Muscle layer of duodenum (tissue), 2 donors: ENCODE data around the gene SLC25A30.
"Not testable (repeated sequence)": the region's sequence is repeated elsewhere in the genome, so short reads cannot be mapped to it uniquely, and the experiment has no call there.

Experiments
- H3K27ac ChIP-seq: one replicate; pipeline ENCODE4 v1.7.0; 2013; ENCODE audit warnings: mild to moderate bottlenecking, low read length
- H3K27me3 ChIP-seq: one replicate; pipeline ENCODE4 v1.7.0; 2013; ENCODE audit warnings: low read depth, mild to moderate bottlenecking, control low read depth, low read length
- H3K36me3 ChIP-seq, 2 donors: one replicate each; pipeline ENCODE4 v1.7.0; 2013; ENCODE audit warnings: low read length in 2 of 2, control low read depth in 1 of 2, mild to moderate bottlenecking in 1 of 2; ENCODE audit not compliant: insufficient read depth in 2 of 2, control insufficient read depth in 1 of 2
- H3K4me1 ChIP-seq, 2 donors: one replicate each; pipeline ENCODE4 v1.7.0; 2013; ENCODE audit warnings: low read length in 2 of 2, mild to moderate bottlenecking in 2 of 2, control low read depth in 1 of 2, moderate library complexity in 1 of 2; ENCODE audit not compliant: insufficient read depth in 2 of 2, control insufficient read depth in 1 of 2
- H3K4me3 ChIP-seq, 2 donors: one replicate each; pipeline ENCODE4 v1.7.0; 2013; ENCODE audit warnings: low read length in 2 of 2, low read depth in 1 of 2, mild to moderate bottlenecking in 1 of 2
- H3K9me3 ChIP-seq, 2 donors: one replicate each; pipeline ENCODE4 v1.7.0; 2013; ENCODE audit warnings: low read length in 2 of 2, control low read depth in 1 of 2, mild to moderate bottlenecking in 1 of 2; ENCODE audit not compliant: control insufficient read depth in 1 of 2
- donor health status: healthy.

Gene SLC25A30

DNA sequence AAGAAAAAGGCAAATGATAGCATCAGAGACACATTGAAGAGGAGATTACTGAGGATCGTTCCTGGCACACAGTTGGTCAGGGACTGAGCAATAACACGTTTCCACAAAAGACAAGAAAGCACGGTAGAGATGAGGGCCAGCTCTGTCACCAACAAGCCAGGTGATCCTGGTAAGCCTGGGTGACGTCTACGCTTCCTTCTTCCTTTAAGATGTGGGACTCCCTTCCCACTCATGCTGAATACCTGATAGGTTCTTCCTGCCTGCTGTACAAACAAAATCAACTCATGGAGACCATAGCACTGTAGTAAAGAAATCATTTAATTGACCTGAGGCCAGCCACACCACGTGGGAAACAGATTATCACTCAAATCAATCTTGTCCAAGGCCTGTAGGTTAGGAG, 26.9 kb upstream of the SLC25A30 start:
- Histone ChIP-seq H3K9me3 (no peaks in the 10 kb centered on the region), H3K27me3 (no peaks in the 10 kb centered on the region), H3K36me3 (no peaks in the 10 kb centered on the region), H3K27ac (no peak overlapping the region), H3K4me1 (peaks cover 5 to 12% of the 10 kb centered on the region in 2 donors), H3K4me3 (no peak overlapping the region)

DNA sequence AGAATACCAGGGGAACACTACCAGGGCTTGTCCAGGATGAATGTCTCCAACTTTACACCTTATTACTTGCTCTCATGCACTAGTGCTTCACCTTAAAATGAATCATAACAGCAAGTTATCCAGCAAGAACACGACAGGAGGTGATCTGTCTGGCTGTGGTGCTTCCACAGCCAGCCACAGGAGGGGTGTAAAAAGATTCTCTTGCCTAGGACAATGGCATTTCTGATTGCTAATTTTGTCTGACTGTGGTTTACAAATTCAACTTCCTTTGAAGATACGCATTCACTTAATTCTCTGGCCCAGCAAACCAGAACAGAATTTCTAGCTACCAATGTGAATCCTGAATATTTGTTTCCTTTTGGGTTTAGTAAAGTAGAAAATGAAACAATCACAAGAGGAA, 23.5 kb upstream of the SLC25A30 start:
- no peaks in the 10 kb centered on the region for H3K9me3 ChIP-seq
- H3K4me1 ChIP-seq, result peaks cover 5 to 12% of the 10 kb centered on the region in 2 donors
- no peak overlapping the region for H3K27ac ChIP-seq
- no peak overlapping the region for H3K4me3 ChIP-seq
- H3K27me3 ChIP-seq, result no peaks in the 10 kb centered on the region
- H3K36me3 ChIP-seq, result no peaks in the 10 kb centered on the region

DNA sequence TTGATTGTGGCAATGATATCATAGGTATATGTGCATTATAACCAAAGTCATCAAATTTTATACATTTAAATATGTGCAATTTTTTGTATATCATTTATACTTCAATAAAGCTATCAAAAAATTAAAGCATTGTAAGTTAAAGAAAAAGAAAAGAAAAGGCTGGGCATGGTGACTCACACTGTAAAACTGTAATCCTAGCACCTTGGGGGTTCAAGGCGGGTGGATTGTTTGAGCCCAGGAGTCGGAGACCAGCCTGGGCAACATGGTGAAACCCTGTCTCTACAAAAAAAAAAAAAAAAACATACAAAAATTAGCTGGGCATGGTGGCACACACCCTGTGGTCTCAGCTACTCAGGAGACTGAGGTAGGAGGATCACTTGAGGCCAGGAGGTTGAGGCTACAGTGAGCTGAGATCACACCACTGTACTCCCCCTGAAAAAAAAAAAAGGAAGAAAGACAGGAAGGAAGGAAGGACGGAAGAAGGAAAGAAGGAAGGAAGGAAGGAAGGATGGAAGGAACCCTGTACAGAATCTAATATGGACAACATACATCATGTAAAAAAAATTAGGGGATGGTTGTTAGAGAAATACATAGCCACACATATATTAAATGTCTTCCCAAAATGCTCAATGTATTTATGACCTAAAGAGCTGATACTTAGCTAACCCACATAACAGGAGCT, 21.7 kb upstream of the SLC25A30 start:
- Histone ChIP-seq H3K4me3 (no peak overlapping the region), H3K36me3 (no peaks in the 10 kb centered on the region), H3K9me3 (no peaks in the 10 kb centered on the region), H3K4me1 (peaks cover 5 to 12% of the 10 kb centered on the region in 2 donors), H3K27me3 (no peaks in the 10 kb centered on the region), H3K27ac (no peak overlapping the region)

DNA sequence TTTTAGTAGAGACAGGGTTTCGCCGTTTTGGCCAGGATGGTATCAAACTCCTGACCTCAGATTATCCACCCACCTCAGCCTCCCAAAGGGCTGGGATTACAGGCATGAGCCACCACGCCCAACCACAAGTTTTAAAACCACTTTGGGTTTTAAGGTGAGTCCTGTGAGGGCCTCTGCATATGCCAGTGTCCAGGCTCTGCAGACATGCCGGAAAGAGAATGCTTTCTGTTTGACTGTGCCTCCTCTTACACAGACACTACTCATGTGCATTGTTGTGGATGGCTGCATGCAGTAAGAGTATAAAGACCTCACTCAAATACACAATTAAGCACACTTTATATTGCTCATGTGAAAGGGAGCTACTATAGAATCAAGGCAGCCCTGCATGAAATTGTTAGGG, 20.8 kb upstream of the SLC25A30 start:
- Histone ChIP-seq H3K27me3 (no peaks in the 10 kb centered on the region), H3K27ac (no peak overlapping the region), H3K9me3 (no peaks in the 10 kb centered on the region), H3K4me3 (no peak overlapping the region), H3K4me1 (peaks cover 5 to 12% of the 10 kb centered on the region in 2 donors), H3K36me3 (no peaks in the 10 kb centered on the region)

DNA sequence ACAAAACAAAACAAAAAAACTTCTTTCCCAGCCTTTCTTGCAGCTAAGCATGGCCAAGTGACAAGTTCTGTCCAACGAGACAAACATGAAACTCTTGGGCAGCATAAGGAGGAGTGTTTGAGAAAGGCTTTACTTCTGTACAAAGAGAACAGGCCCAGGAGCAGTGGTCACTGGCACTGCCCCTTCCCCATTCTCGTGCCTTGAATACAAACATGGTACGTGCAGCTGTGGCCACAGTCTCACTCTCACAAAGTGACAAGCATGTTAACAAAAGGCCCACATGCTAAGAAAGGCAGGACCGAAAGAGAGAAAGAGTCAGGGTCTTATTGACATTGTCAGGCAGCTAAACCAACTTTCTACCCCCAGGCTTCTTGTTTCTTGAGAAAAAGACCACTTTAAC, 19.8 kb upstream of the SLC25A30 start:
- Histone ChIP-seq H3K36me3 (no peaks in the 10 kb centered on the region), H3K4me3 (no peak overlapping the region), H3K9me3 (no peaks in the 10 kb centered on the region), H3K4me1 (peaks cover 5 to 12% of the 10 kb centered on the region in 2 donors), H3K27me3 (no peaks in the 10 kb centered on the region), H3K27ac (no peak overlapping the region)

DNA sequence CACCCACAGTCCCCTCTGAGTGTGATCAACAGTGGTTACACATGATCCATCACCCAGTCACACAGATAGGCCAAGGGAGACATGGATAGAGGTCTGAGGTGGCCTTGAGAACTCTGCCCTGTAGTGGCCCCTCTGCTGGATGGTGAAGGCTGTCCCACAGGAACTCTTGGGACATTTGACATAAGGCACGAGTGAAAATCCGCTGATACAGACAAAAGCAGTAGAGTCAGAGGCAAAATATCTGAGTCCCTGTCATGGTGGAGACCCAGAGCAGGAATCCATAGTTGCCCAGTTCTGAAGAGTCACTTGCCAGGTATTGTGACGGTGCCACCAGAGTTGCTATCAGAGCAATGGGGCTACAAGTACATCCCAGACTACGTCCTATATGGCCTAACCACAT, 18.8 kb upstream of the SLC25A30 start:
- H3K9me3 ChIP-seq, result no peaks in the 10 kb centered on the region
- H3K4me1 ChIP-seq, result peaks cover 5 to 10% of the 10 kb centered on the region in 2 donors
- no peaks in the 10 kb centered on the region for H3K27me3 ChIP-seq
- no peaks in the 10 kb centered on the region for H3K36me3 ChIP-seq
- H3K4me3 ChIP-seq, result no peak overlapping the region
- H3K27ac ChIP-seq, result no peak overlapping the region

DNA sequence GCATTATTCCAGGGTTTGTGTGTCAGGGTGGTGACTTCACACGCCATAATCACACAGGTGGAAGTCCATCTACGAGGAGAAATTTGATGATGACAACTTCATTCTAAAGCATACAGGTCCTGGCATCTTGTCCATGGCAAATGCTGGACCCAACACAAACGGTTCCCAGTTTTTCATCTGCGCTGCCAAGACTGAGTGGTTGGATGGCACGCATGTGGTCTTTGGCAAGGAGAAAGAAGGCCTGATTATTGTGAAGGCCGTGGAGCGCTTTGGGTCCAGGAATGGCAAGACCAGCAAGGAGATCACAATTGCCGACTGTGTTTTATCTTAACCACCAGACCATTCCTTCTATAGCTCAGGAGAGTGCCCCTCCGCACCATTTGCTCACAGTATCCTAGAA, 18.2 kb upstream of the SLC25A30 start:
- H3K4me1 ChIP-seq, result peaks cover under 1 to 4% of the 10 kb centered on the region in 2 donors
- no peak overlapping the region for H3K27ac ChIP-seq
- H3K4me3 ChIP-seq, result no peak overlapping the region

DNA sequence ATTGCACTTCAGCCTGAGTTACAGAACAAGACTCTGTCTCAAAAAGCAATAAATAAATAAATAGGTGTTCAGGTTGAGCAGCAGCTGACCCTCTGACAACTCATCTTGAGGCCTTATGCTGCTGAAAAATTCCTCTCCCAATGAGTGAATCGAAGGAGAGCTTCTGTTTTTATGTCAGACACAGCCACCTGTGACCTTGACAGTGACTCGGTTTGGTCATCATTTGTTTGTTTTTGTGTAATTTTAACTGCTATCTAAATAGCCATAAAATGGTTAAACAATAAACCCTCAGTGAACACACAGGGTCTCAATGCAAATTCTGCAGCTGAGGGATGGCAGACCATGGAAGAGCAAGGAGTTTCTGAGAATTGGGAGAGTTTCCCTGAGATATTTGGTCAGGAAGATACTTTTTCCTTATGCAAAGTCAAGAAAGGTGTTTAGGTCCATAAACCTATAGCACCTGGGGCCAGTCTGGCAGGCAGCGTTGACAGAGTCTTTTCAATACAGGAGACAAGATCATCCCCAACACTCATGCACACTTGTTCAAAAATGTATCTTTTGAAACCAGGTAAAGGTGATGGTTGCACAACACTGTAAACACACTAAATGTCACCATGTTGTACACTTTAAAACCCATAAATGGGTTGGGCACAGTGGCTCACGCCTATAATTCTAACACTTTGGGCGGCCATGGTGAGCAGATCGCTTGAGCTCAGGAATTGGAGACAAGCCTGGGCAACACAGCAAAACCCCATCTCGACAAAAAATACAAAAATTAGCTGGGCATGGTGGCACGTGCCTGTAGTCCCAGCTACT, 16.6 kb upstream of the SLC25A30 start:
- Histone ChIP-seq H3K36me3 (no peaks in the 10 kb centered on the region), H3K27me3 (no peaks in the 10 kb centered on the region), H3K9me3 (no peaks in the 10 kb centered on the region), H3K4me3 (no peak overlapping the region), H3K27ac (no peak overlapping the region), H3K4me1 (no peaks in the 10 kb centered on the region)

More for the DNA sequence above, 18.2 kb upstream of the SLC25A30 start:
- H3K27me3 ChIP-seq, result no peaks in the 10 kb centered on the region
- H3K9me3 ChIP-seq, result no peaks in the 10 kb centered on the region
- no peaks in the 10 kb centered on the region for H3K36me3 ChIP-seq

DNA sequence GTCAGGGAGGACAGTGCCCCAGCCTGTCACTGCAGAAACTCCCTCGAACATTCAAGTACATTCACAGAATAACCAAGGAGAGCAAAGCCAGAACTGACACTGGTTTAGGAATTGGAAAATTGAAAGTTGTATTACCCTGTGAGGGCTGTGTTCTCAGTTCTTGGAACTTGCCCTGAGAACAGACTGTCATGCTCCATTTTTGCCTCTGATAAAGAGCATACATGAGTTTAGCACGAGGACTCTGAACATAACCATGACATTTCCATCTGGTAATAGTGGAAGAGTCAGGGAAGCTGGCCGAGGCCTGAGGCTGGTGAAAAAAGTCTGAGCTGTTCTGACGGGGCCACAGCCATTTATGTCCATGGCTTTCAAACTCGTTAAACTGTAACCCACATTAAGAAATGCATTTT, 15.2 kb upstream of the SLC25A30 start:
- H3K4me3 ChIP-seq, result no peak overlapping the region
- no peaks in the 10 kb centered on the region for H3K36me3 ChIP-seq
- H3K4me1 ChIP-seq, result no peaks in the 10 kb centered on the region
- no peaks in the 10 kb centered on the region for H3K27me3 ChIP-seq
- no peak overlapping the region for H3K27ac ChIP-seq
- no peaks in the 10 kb centered on the region for H3K9me3 ChIP-seq

DNA sequence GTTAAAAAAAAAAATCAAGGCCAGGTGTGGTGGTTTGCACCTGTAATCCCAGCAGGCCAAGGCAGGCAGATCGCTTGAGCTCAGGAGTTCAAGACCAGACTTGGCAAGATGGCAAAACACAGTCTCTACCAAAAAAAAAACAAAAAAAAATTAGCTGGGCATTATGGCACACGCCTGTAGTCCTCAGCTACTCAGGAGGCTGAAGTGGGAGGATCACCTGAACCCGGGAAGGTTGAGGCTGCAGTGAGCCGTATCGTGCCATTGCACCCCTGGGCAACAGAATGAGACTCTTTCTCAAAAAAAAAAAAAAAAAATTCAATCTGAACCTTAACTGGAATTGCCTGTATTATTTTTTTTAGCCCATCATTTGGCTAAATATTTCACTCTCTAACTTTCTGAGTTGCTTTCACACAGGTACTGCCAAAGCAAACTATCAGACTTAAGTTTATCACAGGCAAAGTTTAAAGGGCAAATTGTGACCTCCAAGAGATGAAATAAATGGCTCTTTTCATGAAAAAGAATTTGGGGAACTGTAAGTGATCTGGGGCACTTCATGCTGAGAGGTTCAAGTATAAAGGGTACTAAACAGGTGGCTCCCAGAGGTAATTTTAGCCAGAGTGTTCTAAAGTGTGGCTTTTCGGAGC, 14.7 kb upstream of the SLC25A30 start:
- Histone ChIP-seq H3K4me3 (no peak overlapping the region), H3K27ac (no peak overlapping the region), H3K4me1 (no peaks in the 10 kb centered on the region), H3K9me3 (no peaks in the 10 kb centered on the region), H3K36me3 (no peaks in the 10 kb centered on the region), H3K27me3 (no peaks in the 10 kb centered on the region)

DNA sequence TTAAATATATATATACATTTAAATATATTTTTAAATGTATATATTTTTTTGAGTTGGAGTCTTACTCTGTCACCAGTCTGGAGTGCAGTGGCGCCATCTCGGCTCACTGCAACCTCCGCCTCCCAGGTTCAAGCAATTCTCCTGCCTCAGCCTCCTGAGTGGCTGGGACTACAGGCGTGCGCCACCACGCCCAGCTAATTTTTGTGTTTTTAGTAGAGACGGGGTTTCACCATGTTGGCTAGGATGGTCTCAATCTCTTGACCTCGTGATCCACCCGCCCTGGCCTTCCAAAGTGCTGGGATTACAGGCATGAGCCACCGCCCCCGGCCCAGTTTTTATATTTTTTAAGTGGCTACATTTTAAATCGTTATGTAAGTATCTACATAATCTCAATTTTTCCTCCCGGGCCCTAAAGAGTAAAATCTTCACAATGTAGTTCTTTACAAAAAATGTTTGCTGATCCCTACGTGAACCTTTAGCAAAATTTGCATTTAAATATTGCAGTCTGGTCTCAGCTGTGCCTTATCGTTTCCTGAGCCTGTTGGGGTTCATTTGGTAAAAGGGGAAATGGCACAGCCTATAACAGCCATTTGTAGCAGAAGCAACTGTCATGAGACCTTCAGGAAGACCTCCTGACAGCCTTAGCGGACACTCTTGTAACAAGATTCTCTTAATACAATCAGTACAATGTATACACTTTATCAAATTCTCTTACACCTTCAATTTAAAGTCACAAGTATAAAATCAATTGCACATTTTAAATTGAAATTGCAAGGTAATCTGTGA, 8.1 kb upstream of the SLC25A30 start:
- not testable (repeated sequence) for H3K27me3 ChIP-seq, H3K4me1 ChIP-seq, H3K4me3 ChIP-seq, H3K9me3 ChIP-seq, H3K36me3 ChIP-seq, H3K27ac ChIP-seq
